ENCODE data around the gene GATA5. TPM values are rescaled to one million over a fixed set of nuclear protein-coding genes. Genes with fewer than 3 reads are reported as not detected.

Gene GATA5
- total and polyA plus RNA-seq, 2 donors (not counting 3 experiments of a cell fraction or from before 2014, with no cell fraction given) = not detected

- peaks cover 14% of the 10 kb centered on the region in 2 experiments for H3K27me3 ChIP-seq (ENCODE audit: control insufficient read depth in 2 of 2, insufficient read depth in 2 of 2, low read length in 2 of 2)
- no TSS peak for BruUV-seq (replicated peaks)
- dilution Hi-C loops (cut with MboI; ENCODE audit: extremely low pct_ligation_motif_present, low sequenced_read_pairs) = no loop called here
Observed at GRCh38 chr20:62470001-62470400, 5.8 kb downstream of the GATA5 start.

GRCh38 chr20:62469352-62469751 is 6.4 kb downstream of the GATA5 start:
- H3K27me3 ChIP-seq (ENCODE audit: control insufficient read depth in 2 of 2, insufficient read depth in 2 of 2, low read length in 2 of 2) = peaks cover 8% of the 10 kb centered on the region in 2 experiments
- H3K4me2 ChIP-seq (ENCODE audit: insufficient read depth, low read length) = no peak overlapping the region
- no peaks in the 10 kb centered on the region for H4K20me1 ChIP-seq (replicated peaks; ENCODE audit: control insufficient read depth, extremely low read depth, insufficient read depth, low read length)
- dilution Hi-C loops (cut with MboI; ENCODE audit: extremely low pct_ligation_motif_present, low sequenced_read_pairs) = no loop called here
- H3K36me3 ChIP-seq (ENCODE audit: control insufficient read depth in 2 of 2, extremely low read depth in 1 of 2, insufficient read depth in 2 of 2, low read length in 2 of 2) = no peaks in the 10 kb centered on the region
- H3K9ac ChIP-seq (replicated peaks; ENCODE audit: extremely low read depth, insufficient read depth, low read length) = no peak overlapping the region
- H3K79me2 ChIP-seq (ENCODE audit: control insufficient read depth, insufficient read depth, low read length) = no peaks in the 10 kb centered on the region
- no peak for DNase-seq (ENCODE audit: low read depth, low spot score)
- no peaks in the 10 kb centered on the region for H3K9me1 ChIP-seq (replicated peaks; ENCODE audit: control insufficient read depth, extremely low read depth, insufficient read depth, low read length)
- no peaks in the 10 kb centered on the region for H3K9me3 ChIP-seq (replicated peaks; ENCODE audit: control insufficient read depth, insufficient read depth, low read length)
- FAIRE-seq = no peak
- no peak overlapping the region for H2AFZ ChIP-seq (ENCODE audit: low read depth, low read length)
- ChIA-PET POLR2A (no interaction called here), CTCF (no interaction called here)
- BruUV-seq (replicated peaks) = no TSS peak
- no peak overlapping the region for H3K4me3 ChIP-seq (replicated peaks in 1 of 3; ENCODE audit: insufficient read depth in 1 of 3, low read depth in 1 of 3, low read length in 3 of 3)
- no peak overlapping the region for H3K27ac ChIP-seq (ENCODE audit: insufficient read depth, low read depth, low read length)
- intact Hi-C loops (cut with micrococcal nuclease) = no loop called here
- no peak for TF ChIP-seq EZH2 (IDR thresholded peaks at IDR 0.05; ENCODE audit: borderline replicate concordance, low read depth, low read length, severe bottlenecking)
- TF ChIP-seq GATA2 (IDR thresholded peaks at IDR 0.05; ENCODE audit: insufficient read depth, insufficient read length, low read depth, low read length) = no peak
- no peak for TF ChIP-seq CTCF (IDR thresholded peaks at IDR 0.05; ENCODE audit: extremely low read depth in 1 of 2, insufficient read depth in 1 of 2, low read depth in 1 of 2, low read length in 2 of 2)
- TF ChIP-seq POLR2AphosphoS5 (IDR thresholded peaks at IDR 0.05; ENCODE audit: insufficient read depth, low read depth, low read length) = no peak
- TF ChIP-seq POLR2A (IDR thresholded peaks at IDR 0.05; ENCODE audit: low read depth, low read length) = no peak
- TF ChIP-seq JUN (IDR thresholded peaks at IDR 0.05; ENCODE audit: borderline replicate concordance, insufficient read depth, insufficient read length, low read depth) = no peak
- no peak for TF ChIP-seq MYC (IDR thresholded peaks at IDR 0.05; ENCODE audit: low read depth, low read length)
- TF ChIP-seq FOS (IDR thresholded peaks at IDR 0.05; ENCODE audit: borderline replicate concordance, insufficient read depth, low read length) = no peak
- TF ChIP-seq MAX (IDR thresholded peaks at IDR 0.05; ENCODE audit: insufficient read depth, insufficient read length) = no peak
- no peaks in the 10 kb centered on the region for H3K4me1 ChIP-seq (ENCODE audit: control insufficient read depth, extremely low read depth, insufficient read depth, low read length)

More at GRCh38 chr20:62470001-62470400, 5.8 kb downstream of the GATA5 start:
- no peak overlapping the region for H3K9ac ChIP-seq (replicated peaks; ENCODE audit: extremely low read depth, insufficient read depth, low read length)
- no peaks in the 10 kb centered on the region for H4K20me1 ChIP-seq (replicated peaks; ENCODE audit: control insufficient read depth, extremely low read depth, insufficient read depth, low read length)
- H3K4me1 ChIP-seq (ENCODE audit: control insufficient read depth, extremely low read depth, insufficient read depth, low read length) = no peaks in the 10 kb centered on the region
- ChIA-PET CTCF (interaction anchor here (1.3 kb wide), 1 partner anchor 147 kb away, joined by 3 read pairs; no protein-coding TSS in a partner anchor), POLR2A (no interaction called here)
- no peak for TF ChIP-seq FOS (IDR thresholded peaks at IDR 0.05; ENCODE audit: borderline replicate concordance, insufficient read depth, low read length)
- no peak for TF ChIP-seq POLR2AphosphoS5 (IDR thresholded peaks at IDR 0.05; ENCODE audit: insufficient read depth, low read depth, low read length)
- no peak for TF ChIP-seq JUN (IDR thresholded peaks at IDR 0.05; ENCODE audit: borderline replicate concordance, insufficient read depth, insufficient read length, low read depth)
- FAIRE-seq = no peak
- H3K9me3 ChIP-seq (replicated peaks; ENCODE audit: control insufficient read depth, insufficient read depth, low read length) = no peaks in the 10 kb centered on the region
- no peak overlapping the region for H3K4me2 ChIP-seq (ENCODE audit: insufficient read depth, low read length)
- no peak overlapping the region for H3K27ac ChIP-seq (ENCODE audit: insufficient read depth, low read depth, low read length)
- no peaks in the 10 kb centered on the region for H3K79me2 ChIP-seq (ENCODE audit: control insufficient read depth, insufficient read depth, low read length)
- H3K9me1 ChIP-seq (replicated peaks; ENCODE audit: control insufficient read depth, extremely low read depth, insufficient read depth, low read length) = no peaks in the 10 kb centered on the region
- intact Hi-C loops (cut with micrococcal nuclease) = no loop called here
- no peaks in the 10 kb centered on the region for H3K36me3 ChIP-seq (ENCODE audit: control insufficient read depth in 2 of 2, extremely low read depth in 1 of 2, insufficient read depth in 2 of 2, low read length in 2 of 2)
- H2AFZ ChIP-seq (ENCODE audit: low read depth, low read length) = no peak overlapping the region
- no peak overlapping the region for H3K4me3 ChIP-seq (replicated peaks in 1 of 3; ENCODE audit: insufficient read depth in 1 of 3, low read depth in 1 of 3, low read length in 3 of 3)
- no peak for DNase-seq (ENCODE audit: low read depth, low spot score)

All from endothelial cell of umbilical vein (primary cell).